ENCODE data around the gene BSND.

The BSND gene

GRCh38 chr1:54989968-54990810 lies 8.5 kb upstream of the BSND start:
- H2AFZ ChIP-seq (ENCODE audit: low read length): no peak overlapping the region
- H3K4me2 ChIP-seq (ENCODE audit: low read depth, low read length): no peak overlapping the region
- no peaks in the 10 kb centered on the region for H3F3A ChIP-seq (ENCODE audit: insufficient read depth, low read length)
- H3K36me3 ChIP-seq (replicated peaks; ENCODE audit: insufficient read depth, low read length): no peaks in the 10 kb centered on the region
- no peaks in the 10 kb centered on the region for H3K27me3 ChIP-seq (replicated peaks; ENCODE audit: insufficient read depth, low read length)
- H3K9me3 ChIP-seq (replicated peaks; ENCODE audit: insufficient read depth, low read length): no peaks in the 10 kb centered on the region
- no peak overlapping the region for H3K9ac ChIP-seq (ENCODE audit: low read length)
- H3K4me3 ChIP-seq (ENCODE audit: low read length): no peak overlapping the region
- no peaks in the 10 kb centered on the region for H3K9me2 ChIP-seq (replicated peaks; ENCODE audit: insufficient read depth, low read length)
- H3K79me2 ChIP-seq (ENCODE audit: low read length): no peaks in the 10 kb centered on the region
- TF ChIP-seq EZH2 (optimal IDR thresholded peaks at IDR 0.05; ENCODE audit: low read depth, low read length): no peak
- no peak for TF ChIP-seq CTCF (IDR thresholded peaks at IDR 0.05; ENCODE audit: low read length)
- TF ChIP-seq EZH2phosphoT487 (IDR thresholded peaks at IDR 0.05; ENCODE audit: low read length): no peak
- no peaks in the 10 kb centered on the region for H3K4me1 ChIP-seq (ENCODE audit: low read length)
- no peak overlapping the region for H3K27ac ChIP-seq (ENCODE audit: low read length)
- H4K20me1 ChIP-seq (ENCODE audit: insufficient read depth, low read length): no peaks in the 10 kb centered on the region
- no peak for DNase-seq

- H3K4me3 ChIP-seq (ENCODE audit: low read length): no peak overlapping the region
- TF ChIP-seq EZH2 (optimal IDR thresholded peaks at IDR 0.05; ENCODE audit: low read depth, low read length): no peak
- TF ChIP-seq EZH2phosphoT487 (IDR thresholded peaks at IDR 0.05; ENCODE audit: low read length): no peak
- no peak for TF ChIP-seq CTCF (IDR thresholded peaks at IDR 0.05; ENCODE audit: low read length)
- H4K20me1 ChIP-seq (ENCODE audit: insufficient read depth, low read length): no peaks in the 10 kb centered on the region
- H3K36me3 ChIP-seq (replicated peaks; ENCODE audit: insufficient read depth, low read length): no peaks in the 10 kb centered on the region
- no peaks in the 10 kb centered on the region for H3K27me3 ChIP-seq (replicated peaks; ENCODE audit: insufficient read depth, low read length)
- no peaks in the 10 kb centered on the region for H3K4me1 ChIP-seq (ENCODE audit: low read length)
- H3K27ac ChIP-seq (ENCODE audit: low read length): no peak overlapping the region
- no peaks in the 10 kb centered on the region for H3K9me2 ChIP-seq (replicated peaks; ENCODE audit: insufficient read depth, low read length)
- no peak overlapping the region for H3K9ac ChIP-seq (ENCODE audit: low read length)
- H3F3A ChIP-seq (ENCODE audit: insufficient read depth, low read length): no peaks in the 10 kb centered on the region
- no peaks in the 10 kb centered on the region for H3K9me3 ChIP-seq (replicated peaks; ENCODE audit: insufficient read depth, low read length)
- no peak overlapping the region for H3K4me2 ChIP-seq (ENCODE audit: low read depth, low read length)
- H3K79me2 ChIP-seq (ENCODE audit: low read length): no peaks in the 10 kb centered on the region
- no peak for DNase-seq
- H2AFZ ChIP-seq (ENCODE audit: low read length): no peak overlapping the region
These were observed 7.8 kb upstream of the BSND start for GRCh38 chr1:54990916-54991315.

DNA sequence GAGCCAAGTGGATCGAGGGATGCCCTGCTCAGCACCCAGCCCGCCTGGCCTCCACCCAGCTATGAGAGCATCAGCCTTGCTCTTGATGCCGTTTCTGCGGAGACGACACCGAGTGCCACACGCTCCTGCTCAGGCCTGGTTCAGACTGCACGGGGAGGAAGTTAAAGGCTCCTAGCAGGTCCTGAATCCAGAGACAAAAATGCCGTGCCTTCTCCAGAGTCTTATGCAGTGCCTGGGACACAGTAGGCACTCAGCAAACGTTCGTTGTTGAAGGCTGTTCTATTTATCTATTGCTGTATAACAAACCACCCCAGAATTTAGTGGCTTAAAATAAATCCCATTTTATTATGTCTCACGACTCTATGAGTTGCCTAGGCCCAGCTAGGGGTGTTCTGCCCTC lies 6.8 kb upstream of the BSND start:
- H3K36me3 ChIP-seq (replicated peaks; ENCODE audit: insufficient read depth, low read length): no peaks in the 10 kb centered on the region
- no peak overlapping the region for H3K4me3 ChIP-seq (ENCODE audit: low read length)
- no peaks in the 10 kb centered on the region for H3K27me3 ChIP-seq (replicated peaks; ENCODE audit: insufficient read depth, low read length)
- no peaks in the 10 kb centered on the region for H4K20me1 ChIP-seq (ENCODE audit: insufficient read depth, low read length)
- TF ChIP-seq CTCF (IDR thresholded peaks at IDR 0.05; ENCODE audit: low read length): no peak
- no peak for TF ChIP-seq EZH2phosphoT487 (IDR thresholded peaks at IDR 0.05; ENCODE audit: low read length)
- no peak for TF ChIP-seq EZH2 (optimal IDR thresholded peaks at IDR 0.05; ENCODE audit: low read depth, low read length)
- no peak overlapping the region for H2AFZ ChIP-seq (ENCODE audit: low read length)
- H3K27ac ChIP-seq (ENCODE audit: low read length): no peak overlapping the region
- H3K4me2 ChIP-seq (ENCODE audit: low read depth, low read length): no peak overlapping the region
- no peaks in the 10 kb centered on the region for H3F3A ChIP-seq (ENCODE audit: insufficient read depth, low read length)
- no peaks in the 10 kb centered on the region for H3K9me3 ChIP-seq (replicated peaks; ENCODE audit: insufficient read depth, low read length)
- no peaks in the 10 kb centered on the region for H3K9me2 ChIP-seq (replicated peaks; ENCODE audit: insufficient read depth, low read length)
- DNase-seq: no peak
- no peak overlapping the region for H3K9ac ChIP-seq (ENCODE audit: low read length)
- H3K79me2 ChIP-seq (ENCODE audit: low read length): no peaks in the 10 kb centered on the region
- no peaks in the 10 kb centered on the region for H3K4me1 ChIP-seq (ENCODE audit: low read length)
